C4-2B (cell line): ENCODE results near the gene NECTIN1.

Experiments
- H3K27ac ChIP-seq: fragments of 450-650 bp; 2 replicates; pipeline ENCODE4 v1.5.1; 2017
- CTCF ChIP-seq: fragments of 450-650 bp; conservative IDR thresholded peaks from 2 replicates; pipeline ENCODE4 v1.5.1; 2017; ENCODE audit warnings: mild to moderate bottlenecking
- ZFX ChIP-seq: fragments of 450-650 bp; IDR thresholded peaks from 2 replicates; pipeline ENCODE4 v1.6.1; 2017

The NECTIN1 gene

GRCh38 chr11:119709638-119710346 lies 19.2 kb downstream of the NECTIN1 start:
- no peak for TF ChIP-seq ZFX
- H3K27ac ChIP-seq: no peak overlapping the region

GRCh38 chr11:119709171-119709570 lies 19.8 kb downstream of the NECTIN1 start:
- H3K27ac ChIP-seq: no peak overlapping the region
- TF ChIP-seq CTCF (no peak), ZFX (no peak)

GRCh38 chr11:119708384-119708783 lies 20.6 kb downstream of the NECTIN1 start:
- no peak overlapping the region for H3K27ac ChIP-seq
- TF ChIP-seq CTCF: no peak
- no peak for TF ChIP-seq ZFX

GRCh38 chr11:119706887-119707286 lies 22.1 kb downstream of the NECTIN1 start:
- no peak overlapping the region for H3K27ac ChIP-seq
- TF ChIP-seq ZFX: no peak
- TF ChIP-seq CTCF: no peak; the same call in 1 of the 2 replicates

GRCh38 chr11:119706029-119706428 lies 23.0 kb downstream of the NECTIN1 start:
- TF ChIP-seq ZFX (no peak), CTCF (no peak)
- no peak overlapping the region for H3K27ac ChIP-seq

GRCh38 chr11:119705362-119705761 lies 23.6 kb downstream of the NECTIN1 start:
- no peak for TF ChIP-seq ZFX
- H3K27ac ChIP-seq: no peak overlapping the region

GRCh38 chr11:119704849-119705248 lies 24.2 kb downstream of the NECTIN1 start:
- no peak for TF ChIP-seq CTCF
- TF ChIP-seq ZFX: no peak
- no peak overlapping the region for H3K27ac ChIP-seq

- TF ChIP-seq ZFX (no peak), CTCF (no peak)
- H3K27ac ChIP-seq: no peak overlapping the region
These were observed 27.1 kb downstream of the NECTIN1 start for GRCh38 chr11:119701591-119702549.
